GM18526 (cell line): Measurements from ENCODE around the gene RXRB.
A peak's percentile ranks its signal among the peaks of the same experiment; 100 is the strongest.

Source experiments
- POLR2A ChIP-seq: IDR thresholded peaks from 3 replicates; pipeline ENCODE4 v1.6.1; 2011; ENCODE audit not compliant: insufficient read length; ENCODE audit errors: extremely low read depth

RXRB gene

DNA sequence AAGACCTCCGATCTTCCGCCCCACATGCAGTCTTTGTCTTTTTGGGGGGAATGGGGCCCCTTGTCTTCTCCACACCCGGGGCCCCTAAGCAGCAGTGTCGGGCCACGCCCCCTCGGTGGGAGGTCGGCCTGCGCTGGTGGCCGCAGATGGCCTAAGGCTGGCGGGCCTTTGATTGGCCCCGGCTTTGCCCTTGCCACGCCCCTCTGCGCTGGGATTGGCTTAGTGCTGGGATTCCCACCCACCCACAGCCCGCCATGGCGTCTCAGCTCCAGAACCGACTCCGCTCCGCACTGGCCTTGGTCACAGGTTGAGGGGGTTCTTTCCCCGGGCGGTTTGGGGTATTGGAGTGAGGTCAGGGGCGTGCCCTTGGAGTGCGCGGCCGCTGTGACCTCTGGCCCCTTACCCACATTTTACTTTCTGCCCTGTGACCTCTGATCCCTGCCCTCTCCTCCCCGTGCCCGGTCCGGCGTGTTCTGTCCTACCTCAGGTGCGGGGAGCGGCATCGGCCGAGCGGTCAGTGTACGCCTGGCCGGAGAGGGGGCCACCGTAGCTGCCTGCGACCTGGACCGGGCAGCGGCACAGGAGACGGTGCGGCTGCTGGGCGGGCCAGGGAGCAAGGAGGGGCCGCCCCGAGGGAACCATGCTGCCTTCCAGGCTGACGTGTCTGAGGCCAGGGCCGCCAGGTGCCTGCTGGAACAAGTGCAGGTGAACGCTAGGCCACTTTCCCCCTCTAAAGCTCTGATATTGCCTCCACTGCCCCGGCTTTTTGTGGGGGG, 4.1 kb upstream of the RXRB start, which contains the start of gene HSD17B8:
Gene HSD17B8, plus strand, starts transcription at position 241 of the 776 bp plus-strand sequence. Its CDS starts 14 bp downstream, at position 255.
- TF ChIP-seq POLR2A, result peak; percentile 58

DNA sequence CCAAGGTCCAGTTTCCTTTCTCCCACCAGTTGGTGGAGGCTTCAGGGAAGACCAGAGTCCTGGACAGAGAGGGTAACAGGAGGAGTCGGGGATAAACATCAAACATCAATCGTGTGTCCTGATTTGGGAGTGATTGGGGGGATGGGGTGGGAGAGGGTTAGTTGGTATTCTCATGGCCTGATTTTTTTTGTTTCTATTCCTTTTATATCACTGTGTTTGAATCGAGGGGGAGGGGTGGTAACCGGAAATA, 3.6 kb upstream of the RXRB start:
- no peak for TF ChIP-seq POLR2A

DNA sequence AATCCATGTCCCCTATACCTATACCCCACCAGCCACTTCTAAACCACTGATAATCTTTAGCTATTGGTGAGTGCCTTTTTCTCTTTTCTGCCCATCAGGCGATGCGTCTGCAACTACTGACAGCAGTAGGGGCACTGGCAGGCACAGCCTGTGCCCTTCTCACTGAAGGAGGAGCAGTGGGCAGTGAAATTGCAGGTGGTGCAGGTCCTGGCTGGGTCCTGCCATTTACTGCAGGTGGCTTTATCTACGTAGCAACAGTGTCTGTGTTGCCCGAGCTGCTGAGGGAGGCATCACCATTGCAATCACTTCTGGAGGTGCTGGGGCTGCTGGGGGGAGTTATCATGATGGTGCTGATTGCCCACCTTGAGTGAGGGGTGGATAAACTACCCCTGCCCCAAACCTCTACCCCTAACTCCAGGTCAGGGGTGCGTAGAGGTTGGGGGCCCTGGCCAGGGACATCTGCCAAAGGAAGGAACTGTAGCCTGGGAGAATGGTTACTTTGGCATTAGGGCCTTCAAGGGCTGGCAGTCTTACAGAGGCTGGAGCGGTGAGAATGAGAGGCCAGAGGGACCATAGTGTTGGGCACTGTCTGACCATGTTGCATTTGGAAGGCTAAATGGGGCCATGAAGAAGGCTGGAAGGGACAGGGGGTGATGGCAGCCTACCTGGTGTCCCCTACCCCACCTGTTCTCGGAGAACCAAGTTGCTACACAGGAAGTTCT, 3.1 kb upstream of the RXRB start:
- TF ChIP-seq POLR2A, result no peak

DNA sequence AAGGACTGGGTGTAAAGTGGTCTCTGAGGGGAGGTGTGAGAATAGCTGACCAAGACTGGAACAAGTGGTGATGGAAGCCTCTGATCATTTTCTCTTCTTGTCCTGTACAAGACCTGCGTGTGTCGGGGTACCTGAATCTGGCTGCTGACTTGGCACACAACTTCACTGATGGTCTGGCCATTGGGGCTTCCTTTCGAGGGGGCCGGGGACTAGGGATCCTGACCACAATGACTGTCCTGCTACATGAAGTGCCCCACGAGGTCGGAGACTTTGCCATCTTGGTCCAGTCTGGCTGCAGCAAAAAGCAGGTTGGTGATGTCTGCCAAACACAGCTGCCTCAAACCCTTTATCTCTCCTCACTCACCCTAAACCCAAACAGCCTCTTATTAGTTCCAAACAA, 2.3 kb upstream of the RXRB start:
- TF ChIP-seq POLR2A, result no peak

DNA sequence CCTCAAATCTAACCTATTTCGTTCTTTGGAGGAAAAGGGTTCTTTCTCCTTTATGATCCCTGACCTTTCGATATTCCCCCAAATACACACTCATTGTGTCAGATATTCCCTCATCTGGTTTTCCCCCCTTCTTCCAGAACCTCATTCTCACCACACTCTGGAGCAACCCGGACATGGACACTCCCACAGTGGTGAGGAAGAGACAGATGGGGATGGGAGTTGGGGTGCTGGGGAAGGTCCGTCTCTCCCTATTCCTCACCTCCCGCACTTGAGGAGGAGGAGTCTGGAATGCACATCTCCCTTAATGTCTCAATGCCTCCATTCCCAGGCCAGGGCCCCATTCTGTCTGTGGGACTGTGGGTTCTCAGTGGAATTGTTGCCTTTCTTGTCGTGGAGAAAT, 1.5 kb upstream of the RXRB start:
- TF ChIP-seq POLR2A, result no peak

GRCh38 chr6:33201147-33201545, 681 bp upstream of the RXRB start:
- TF ChIP-seq POLR2A, result no peak

- TF ChIP-seq POLR2A, result no peak
Observed at GRCh38 chr6:33199687-33200218, 712 bp downstream of the RXRB start.

- no peak for TF ChIP-seq POLR2A
Observed at GRCh38 chr6:33198853-33199436, 1.5 kb downstream of the RXRB start.

DNA sequence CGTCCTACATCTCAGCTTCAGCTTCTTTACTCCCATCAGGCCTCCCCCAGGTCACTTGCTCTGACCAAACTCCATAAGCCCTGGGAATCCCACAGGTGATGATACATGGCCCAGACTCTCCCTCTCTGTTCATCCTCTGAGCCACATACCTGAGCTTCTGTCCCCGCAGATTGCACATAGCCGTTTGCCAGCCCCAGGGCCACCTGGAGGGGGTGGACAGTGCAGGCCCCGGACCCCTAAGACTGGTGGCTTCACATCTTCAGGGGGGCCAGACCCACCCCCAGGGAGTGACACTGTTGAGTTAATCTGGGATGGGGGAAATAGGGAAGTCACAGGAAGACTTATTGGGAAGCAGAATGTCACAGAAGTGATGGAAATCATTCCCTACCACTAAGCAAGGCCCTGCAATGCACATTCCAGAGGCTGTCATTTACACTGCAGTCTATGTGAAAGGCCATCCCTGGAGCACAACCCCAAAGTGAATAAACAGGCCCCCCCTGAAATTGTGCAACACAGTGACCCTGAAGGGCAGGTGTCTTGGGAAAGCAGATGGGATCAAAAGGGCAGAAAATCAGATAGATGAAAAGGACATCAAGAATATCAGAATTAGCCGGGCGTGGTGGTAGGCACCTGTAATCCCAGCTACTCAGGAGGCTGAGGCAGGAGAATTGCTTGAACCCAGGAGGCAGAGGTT, 2.2 kb downstream of the RXRB start:
- no peak for TF ChIP-seq POLR2A

- TF ChIP-seq POLR2A, result no peak
Observed at GRCh38 chr6:33197431-33198048, 2.9 kb downstream of the RXRB start.

DNA sequence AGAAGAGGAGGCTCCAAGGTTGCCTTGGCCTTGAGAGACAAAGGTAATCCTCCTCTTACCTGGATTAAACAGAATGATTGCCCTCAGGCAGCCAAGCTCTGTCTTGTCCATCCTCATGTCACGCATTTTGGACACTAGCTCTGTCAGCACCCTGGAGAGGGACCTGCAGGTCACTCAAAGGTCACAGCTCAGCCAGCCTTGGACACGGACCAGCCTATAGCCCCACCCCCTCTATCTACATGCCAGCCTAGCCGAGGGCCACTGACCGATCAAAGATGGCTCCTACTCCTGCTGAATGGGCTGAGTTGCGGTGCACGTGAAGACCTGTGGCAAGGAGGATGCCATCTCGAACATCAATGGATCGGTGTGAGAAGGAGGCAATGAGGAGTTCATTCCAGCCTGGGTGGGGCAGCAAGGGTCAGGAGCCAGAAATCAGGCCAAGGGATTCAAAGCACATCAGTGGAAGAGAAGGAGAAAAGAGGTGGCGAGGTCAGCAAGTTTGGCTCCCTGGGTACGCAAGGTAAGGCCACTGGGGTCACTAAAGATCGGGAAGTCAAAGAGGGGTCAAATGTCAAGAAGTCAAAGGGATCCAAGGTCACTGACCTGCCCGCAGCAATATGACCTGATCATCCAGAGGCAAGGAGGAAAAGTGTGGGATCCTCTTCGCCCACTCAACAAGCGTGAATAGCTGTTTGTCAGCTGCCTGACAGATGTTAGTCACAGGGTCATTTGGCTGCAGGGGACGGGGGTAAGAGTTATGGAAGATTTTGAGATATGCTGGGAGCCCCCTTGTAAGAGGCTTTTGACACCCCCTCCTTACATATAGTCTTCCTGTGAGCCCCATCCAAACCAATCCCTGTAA, 4.9 kb downstream of the RXRB start:
- TF ChIP-seq POLR2A, result no peak

- TF ChIP-seq POLR2A, result no peak
Observed at GRCh38 chr6:33194431-33194979, 6.0 kb downstream of the RXRB start.

DNA sequence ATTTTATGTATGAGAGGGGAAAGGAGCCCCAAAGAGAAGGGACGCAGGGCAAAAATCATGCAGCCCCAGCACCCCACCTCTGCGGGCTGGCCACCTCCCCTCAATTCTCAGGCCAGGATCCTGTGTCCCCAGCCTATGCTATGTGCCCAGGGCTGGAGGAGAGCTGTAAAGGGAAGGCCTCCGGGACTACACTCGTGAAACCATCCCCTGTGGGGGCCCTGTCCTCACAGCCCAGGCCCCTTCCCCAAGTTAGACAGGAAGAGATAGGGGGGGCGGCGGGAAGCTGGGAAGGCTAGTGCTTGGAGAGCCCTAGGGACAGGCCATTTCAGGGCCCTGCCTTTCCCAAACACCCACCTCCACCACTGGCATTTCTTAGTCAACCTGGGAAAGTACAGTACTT, 6.8 kb downstream of the RXRB start:
- no peak for TF ChIP-seq POLR2A

GRCh38 chr6:33192671-33193602, 7.5 kb downstream of the RXRB start:
- TF ChIP-seq POLR2A, result no peak
